Measurements from ENCODE around the gene LMAN1. TPM values are rescaled to one million over a fixed set of nuclear protein-coding genes. Genes with fewer than 3 reads are reported as not detected.

LMAN1 gene
- total RNA-seq, 2 donors from 2014 or later: 134 to 245 TPM

GRCh38 chr18:59380706-59381105 lies 21.6 kb upstream of the LMAN1 start:
- no peak for ATAC-seq (replicated peaks)
- Mint-ChIP-seq H3K4me3 (no peak overlapping the region), H3K27me3 (peaks cover 33% of the 10 kb centered on the region), H3K9me3 (no peaks in the 10 kb centered on the region), H3K27ac (no peak overlapping the region), H3K4me1 (peaks cover 7% of the 10 kb centered on the region), H3K36me3 (ENCODE audit: low read depth) (no peaks in the 10 kb centered on the region)

GRCh38 chr18:59379772-59380522 lies 20.9 kb upstream of the LMAN1 start:
- H3K27me3 Mint-ChIP-seq: peaks cover 33% of the 10 kb centered on the region
- ATAC-seq (replicated peaks): no peak
- H3K4me3 Mint-ChIP-seq: no peak overlapping the region
- no peak overlapping the region for H3K27ac Mint-ChIP-seq
- no peaks in the 10 kb centered on the region for H3K9me3 Mint-ChIP-seq
- peaks cover 7% of the 10 kb centered on the region for H3K4me1 Mint-ChIP-seq
- no peaks in the 10 kb centered on the region for H3K36me3 Mint-ChIP-seq (ENCODE audit: low read depth)

DNA sequence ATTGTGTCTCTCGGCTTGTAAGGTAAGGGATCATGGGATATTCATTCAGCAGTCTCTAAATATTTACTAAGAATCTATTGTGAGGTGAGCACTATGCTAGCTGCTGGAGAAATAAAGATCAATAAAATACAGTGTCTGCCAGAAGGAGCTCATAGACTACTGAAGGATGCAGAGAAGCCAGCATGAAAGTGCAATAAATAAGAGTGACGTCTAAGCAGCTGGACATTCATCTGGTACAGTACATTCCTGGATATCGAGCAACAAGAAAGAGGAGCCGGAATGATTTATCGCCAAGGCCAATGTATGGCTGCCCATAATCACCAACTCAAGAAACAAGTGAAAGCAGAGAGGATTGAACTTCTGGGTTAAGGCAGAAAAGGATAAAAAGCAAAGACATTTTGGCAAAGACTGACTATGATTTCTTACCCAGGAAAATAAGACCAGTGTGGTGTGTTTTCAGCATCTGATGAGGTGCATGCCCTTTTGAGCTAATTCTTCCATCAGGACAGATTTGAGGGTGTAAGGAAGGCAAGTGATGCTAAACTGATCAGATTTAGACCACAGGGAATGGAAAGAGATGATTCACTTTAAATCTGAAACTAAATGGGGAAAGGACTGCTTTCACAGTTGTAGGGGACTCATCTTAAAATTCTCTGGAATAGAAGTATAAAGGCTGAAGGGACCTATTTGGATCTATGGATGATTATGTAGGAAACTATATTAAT lies 18.7 kb upstream of the LMAN1 start:
- H3K4me3 Mint-ChIP-seq: no peak overlapping the region
- no peaks in the 10 kb centered on the region for H3K9me3 Mint-ChIP-seq
- H3K27me3 Mint-ChIP-seq: peaks cover 40% of the 10 kb centered on the region
- H3K4me1 Mint-ChIP-seq: peaks cover 7% of the 10 kb centered on the region
- H3K36me3 Mint-ChIP-seq (ENCODE audit: low read depth): no peaks in the 10 kb centered on the region
- no peak overlapping the region for H3K27ac Mint-ChIP-seq
- peak; percentile 63 for ATAC-seq (replicated peaks)

DNA sequence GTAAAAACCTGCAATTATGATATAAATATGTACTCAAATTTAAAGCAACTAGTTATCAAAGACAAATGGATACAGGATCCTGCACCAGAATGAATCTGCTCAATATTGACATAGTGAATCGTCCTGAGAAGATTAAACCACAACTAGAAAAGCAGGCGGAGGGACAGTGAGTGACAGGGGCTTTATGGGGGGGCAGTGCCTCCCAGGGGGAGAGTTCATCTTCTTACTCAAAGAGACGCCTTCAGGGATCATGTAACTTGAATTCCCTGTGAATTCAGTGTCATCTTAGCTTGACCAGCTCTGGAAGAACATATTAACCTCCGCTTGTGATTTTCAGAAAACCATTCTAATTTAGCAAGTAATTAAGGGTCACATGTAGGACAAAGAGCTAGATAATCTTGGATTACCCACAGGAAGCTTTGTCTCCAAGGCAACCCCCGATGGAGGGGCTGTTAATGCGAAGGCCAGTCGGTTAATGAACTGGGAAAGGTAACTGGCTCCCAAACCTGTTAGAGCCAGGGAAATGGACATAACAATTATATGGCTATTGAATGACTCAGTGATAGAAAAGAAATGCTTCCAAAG lies 17.4 kb upstream of the LMAN1 start:
- no peak overlapping the region for H3K4me3 Mint-ChIP-seq
- H3K4me1 Mint-ChIP-seq: peaks cover 7% of the 10 kb centered on the region
- no peaks in the 10 kb centered on the region for H3K36me3 Mint-ChIP-seq (ENCODE audit: low read depth)
- no peak for ATAC-seq (replicated peaks)
- H3K27ac Mint-ChIP-seq: no peak overlapping the region
- peaks cover 41% of the 10 kb centered on the region for H3K27me3 Mint-ChIP-seq
- no peaks in the 10 kb centered on the region for H3K9me3 Mint-ChIP-seq

GRCh38 chr18:59374128-59374527 lies 15.1 kb upstream of the LMAN1 start:
- H3K27me3 Mint-ChIP-seq: peaks cover 31% of the 10 kb centered on the region
- no peak overlapping the region for H3K27ac Mint-ChIP-seq
- ATAC-seq (replicated peaks): no peak
- no peak overlapping the region for H3K4me3 Mint-ChIP-seq
- H3K9me3 Mint-ChIP-seq: no peaks in the 10 kb centered on the region
- peaks cover 7% of the 10 kb centered on the region for H3K4me1 Mint-ChIP-seq
- no peaks in the 10 kb centered on the region for H3K36me3 Mint-ChIP-seq (ENCODE audit: low read depth)

- no peak for ATAC-seq (replicated peaks)
- Mint-ChIP-seq H3K4me1 (peaks cover 5% of the 10 kb centered on the region), H3K27ac (no peak overlapping the region), H3K36me3 (ENCODE audit: low read depth) (no peaks in the 10 kb centered on the region), H3K27me3 (peaks cover 22% of the 10 kb centered on the region), H3K9me3 (no peaks in the 10 kb centered on the region), H3K4me3 (no peak overlapping the region)
These were observed 13.9 kb upstream of the LMAN1 start for GRCh38 chr18:59372975-59373374.

GRCh38 chr18:59360381-59360780 lies 1.3 kb upstream of the LMAN1 start:
- Mint-ChIP-seq H3K27ac (no peak overlapping the region), H3K9me3 (no peaks in the 10 kb centered on the region), H3K36me3 (ENCODE audit: low read depth) (peaks cover 36% of the 10 kb centered on the region), H3K4me1 (peaks cover 10% of the 10 kb centered on the region), H3K4me3 (peak overlapping the region; percentile 93), H3K27me3 (no peaks in the 10 kb centered on the region)
- ATAC-seq (replicated peaks): no peak

DNA sequence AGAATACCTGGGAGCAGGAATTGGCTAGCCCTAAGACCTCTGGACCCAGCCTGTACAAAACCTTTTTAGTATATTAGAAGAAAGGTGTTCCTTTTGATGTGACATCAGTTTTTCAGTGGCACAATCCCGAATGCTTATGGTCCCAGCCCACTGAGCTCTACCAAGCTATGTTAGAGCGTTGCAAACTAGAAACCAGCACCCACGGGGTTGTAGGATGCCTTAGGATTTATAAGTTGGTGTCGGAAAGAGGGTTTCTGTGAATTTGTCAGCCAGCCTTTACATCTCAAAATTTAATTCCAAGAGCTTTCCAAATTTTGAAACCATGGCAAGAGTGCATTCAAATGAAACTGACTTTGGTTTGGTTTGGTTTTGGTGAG lies 499 bp upstream of the LMAN1 start:
- no peak overlapping the region for H3K27ac Mint-ChIP-seq
- peak; percentile 25 for ATAC-seq (replicated peaks)
- peak overlapping the region; percentile 93 for H3K4me3 Mint-ChIP-seq
- no peaks in the 10 kb centered on the region for H3K9me3 Mint-ChIP-seq
- peaks cover 44% of the 10 kb centered on the region for H3K36me3 Mint-ChIP-seq (ENCODE audit: low read depth)
- no peaks in the 10 kb centered on the region for H3K27me3 Mint-ChIP-seq
- peaks cover 10% of the 10 kb centered on the region for H3K4me1 Mint-ChIP-seq

DNA sequence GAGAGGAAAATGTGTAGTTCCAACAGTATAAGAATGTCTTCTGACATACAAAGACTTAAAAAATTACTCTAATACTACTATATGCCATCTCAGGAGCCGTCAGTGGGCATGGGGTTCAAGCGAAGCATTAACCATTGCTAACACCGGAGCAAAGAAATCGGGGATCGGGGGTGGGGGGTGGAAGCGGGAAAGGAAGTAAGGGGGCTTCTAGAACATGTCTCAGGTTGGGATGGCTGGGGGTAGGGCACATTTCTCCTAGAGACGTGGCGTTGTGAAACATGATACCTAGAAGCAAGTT lies 702 bp downstream of the LMAN1 start:
- Mint-ChIP-seq H3K36me3 (ENCODE audit: low read depth) (peaks cover 56% of the 10 kb centered on the region), H3K4me1 (peaks cover 10% of the 10 kb centered on the region), H3K27ac (peak overlapping the region; percentile 99), H3K4me3 (peak overlapping the region; percentile 93), H3K27me3 (no peaks in the 10 kb centered on the region), H3K9me3 (no peaks in the 10 kb centered on the region)
- no peak for ATAC-seq (replicated peaks)

- no peaks in the 10 kb centered on the region for H3K27me3 Mint-ChIP-seq
- peaks cover 60% of the 10 kb centered on the region for H3K36me3 Mint-ChIP-seq (ENCODE audit: low read depth)
- peak overlapping the region; percentile 93 for H3K4me3 Mint-ChIP-seq
- H3K27ac Mint-ChIP-seq: peak overlapping the region; percentile 99
- ATAC-seq (replicated peaks): peak; percentile 48
- no peaks in the 10 kb centered on the region for H3K9me3 Mint-ChIP-seq
- peaks cover 14% of the 10 kb centered on the region for H3K4me1 Mint-ChIP-seq
These were observed 1.1 kb downstream of the LMAN1 start for GRCh38 chr18:59357928-59358327.

DNA sequence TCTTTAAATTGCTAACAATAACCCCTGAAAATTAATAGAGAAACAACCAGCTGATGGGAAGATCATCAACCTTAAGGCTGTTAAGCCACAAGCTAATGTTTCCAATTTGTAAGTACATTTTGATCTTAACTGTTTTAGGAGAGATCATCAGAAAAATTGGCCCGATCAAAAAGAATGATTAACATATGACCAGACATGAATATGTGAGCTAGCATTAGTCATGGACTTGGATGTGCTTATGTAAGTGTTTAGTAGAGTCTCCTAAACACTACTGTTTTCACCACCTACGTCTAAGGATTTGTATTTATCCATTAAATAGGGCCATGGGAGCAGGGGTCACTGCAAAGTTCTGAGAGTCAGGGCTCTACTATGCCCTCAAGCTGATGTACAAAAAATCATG lies 4.3 kb downstream of the LMAN1 start:
- peaks cover 92% of the 10 kb centered on the region for H3K36me3 Mint-ChIP-seq (ENCODE audit: low read depth)
- peaks cover 29% of the 10 kb centered on the region for H3K4me1 Mint-ChIP-seq
- no peaks in the 10 kb centered on the region for H3K9me3 Mint-ChIP-seq
- peak overlapping the region; percentile 11 for H3K4me3 Mint-ChIP-seq
- no peaks in the 10 kb centered on the region for H3K27me3 Mint-ChIP-seq
- H3K27ac Mint-ChIP-seq: no peak overlapping the region
- ATAC-seq (replicated peaks): no peak

- H3K36me3 Mint-ChIP-seq (ENCODE audit: low read depth): peaks cover 100% of the 10 kb centered on the region
- no peaks in the 10 kb centered on the region for H3K9me3 Mint-ChIP-seq
- H3K27me3 Mint-ChIP-seq: no peaks in the 10 kb centered on the region
- peaks cover 29% of the 10 kb centered on the region for H3K4me1 Mint-ChIP-seq
- peak overlapping the region; percentile 56 for H3K27ac Mint-ChIP-seq
- H3K4me3 Mint-ChIP-seq: peak overlapping the region; percentile 50
- no peak for ATAC-seq (replicated peaks)
These were observed 5.9 kb downstream of the LMAN1 start for GRCh38 chr18:59353079-59353680.

DNA sequence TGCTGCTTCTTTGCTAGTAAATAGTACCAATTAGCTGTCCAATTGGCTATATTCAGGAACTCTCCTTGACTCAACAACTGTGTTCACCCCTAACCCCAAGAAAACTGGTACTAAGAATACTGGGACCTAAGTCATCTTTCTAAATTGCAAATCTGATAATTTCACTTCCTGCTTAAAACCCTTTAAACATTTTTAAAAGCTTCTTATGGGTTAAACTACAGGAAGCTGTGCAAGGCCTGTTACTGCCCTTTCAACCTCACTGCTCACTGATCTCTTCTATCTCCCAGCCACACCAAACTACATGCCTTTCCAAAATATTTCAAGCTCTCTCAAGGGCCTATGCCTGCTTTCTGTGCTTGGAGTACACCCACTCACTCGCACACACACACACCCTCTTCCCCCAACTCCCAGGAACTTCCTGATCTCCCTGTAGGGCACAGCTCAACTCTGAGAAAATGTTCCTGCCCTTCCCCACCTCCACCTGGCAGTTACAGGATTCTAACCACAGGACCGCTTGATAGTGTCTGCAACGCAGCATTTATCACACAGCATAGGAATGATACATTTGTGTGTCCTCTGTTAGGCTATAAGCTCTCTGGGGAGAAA lies 6.7 kb downstream of the LMAN1 start:
- peak; percentile 74 for ATAC-seq (replicated peaks)
- Mint-ChIP-seq H3K27ac (peak overlapping the region; percentile 31), H3K36me3 (ENCODE audit: low read depth) (peaks cover 100% of the 10 kb centered on the region), H3K4me3 (peak overlapping the region; percentile 50), H3K27me3 (no peaks in the 10 kb centered on the region), H3K4me1 (peaks cover 29% of the 10 kb centered on the region), H3K9me3 (no peaks in the 10 kb centered on the region)

GRCh38 chr18:59345556-59345955 lies 13.5 kb downstream of the LMAN1 start:
- peaks cover 36% of the 10 kb centered on the region for H3K4me1 Mint-ChIP-seq
- no peak overlapping the region for H3K4me3 Mint-ChIP-seq
- no peaks in the 10 kb centered on the region for H3K27me3 Mint-ChIP-seq
- peaks cover 100% of the 10 kb centered on the region for H3K36me3 Mint-ChIP-seq (ENCODE audit: low read depth)
- ATAC-seq (replicated peaks): no peak
- H3K9me3 Mint-ChIP-seq: peaks cover 12% of the 10 kb centered on the region
- H3K27ac Mint-ChIP-seq: no peak overlapping the region

Data from activated T-helper 17 cell treated with anti-CD3 and anti-CD28 coated beads, Interleukin-2, amount 50 U/mL, for 72 hours (primary cell).